HCT116 (cell line): ENCODE results near the gene SLC12A1. TPM values are rescaled to one million over a fixed set of nuclear protein-coding genes. Genes with fewer than 3 reads are reported as not detected.

Experiments
- ATAC-seq: fragments of 200-7000 bp; cut with Tn5 transposase; 2 replicates; pipeline ENCODE4 v1.9.1; 2020; ENCODE audit warnings: mild to moderate bottlenecking, moderate library complexity
- BruUV-seq: library from RNA; stranded (reverse); fragments of 400-500 nt; replicated peaks from 2 replicates; lab custom pipeline; 2021; lab: Mats Ljungman, UMichigan
- CTCF ChIA-PET: fragments of 300-600 bp; sonication (Branson Sonifier 250); formaldehyde crosslinking; loops from one replicate; lab custom pipeline; 2021; ENCODE audit warnings: antibody characterized with exemption; lab: Charles Lee
- POLR2A ChIA-PET: fragments of 300-600, 350-600 bp; sonication (Branson Sonifier 250); formaldehyde crosslinking; loops from one replicate; lab custom pipeline; 2021; ENCODE audit warnings: antibody characterized with exemption; lab: Charles Lee
- RAD21 ChIA-PET, 2 experiments: fragments of 300-600 bp; sonication (Branson Sonifier 250); formaldehyde crosslinking; loops; one replicate each; lab custom pipeline; 2023; ENCODE audit warnings: low total read pairs in 2 of 2; ENCODE audit not compliant: uncharacterized antibody in 2 of 2, unreplicated experiment in 2 of 2, low non-redundant PET in 1 of 2; lab: Charles Lee
- DNase-seq: peaks from one replicate; pipeline ENCODE4 v3.0.0-alpha.2; 2010; ENCODE audit warnings: low read depth, low spot score
- H2AFZ ChIP-seq: fragments of 200-600 bp; shearing (Covaris generic), sonication (generic); 2 replicates; pipeline ENCODE4 v1.6.1; 2017; ENCODE audit warnings: low read depth, mixed run types, mixed read lengths, antibody characterized with exemption, low read length; ENCODE audit not compliant: poor library complexity, severe bottlenecking
- H3K27ac ChIP-seq: 2 replicates; pipeline ENCODE4 v1.5.1; 2012; ENCODE audit warnings: low read depth, low read length
- H3K27me3 ChIP-seq: fragments of 200-600 bp; sonication (generic); 2 replicates; pipeline ENCODE4 v1.6.1; 2016; ENCODE audit warnings: mixed run types, low read length, mixed read lengths; ENCODE audit not compliant: insufficient read depth
- H3K36me3 ChIP-seq, 2 experiments: fragments of 200-500 bp in 1 of 2; fragments of 200-600 bp in 1 of 2; sonication (Bioruptor generic) in 1 of 2; sonication (generic) in 1 of 2; 2 replicates each; pipeline versions ENCODE4 v1.5.1 to v1.6.1; 2014 to 2016; ENCODE audit warnings: low read length in 2 of 2, inconsistent platforms in 1 of 2, mixed read lengths in 1 of 2, mixed run types in 1 of 2; ENCODE audit not compliant: insufficient read depth in 2 of 2, control insufficient read depth in 1 of 2
- H3K4me1 ChIP-seq, 2 experiments: fragments of 200-600 bp in 1 of 2; sonication (generic) in 1 of 2; 2 replicates each; pipeline versions ENCODE4 v1.5.1 to v1.6.1; 2012 to 2017; ENCODE audit warnings: low read length in 2 of 2, inconsistent platforms in 1 of 2, mild to moderate bottlenecking in 1 of 2, mixed read lengths in 1 of 2, mixed run types in 1 of 2, moderate library complexity in 1 of 2; ENCODE audit not compliant: insufficient read depth in 2 of 2, control insufficient read depth in 1 of 2
- H3K4me2 ChIP-seq: fragments of 200-600 bp; sonication (generic); 2 replicates; pipeline ENCODE4 v1.6.1; 2017; ENCODE audit warnings: mixed run types, low read length, mixed read lengths
- H3K4me3 ChIP-seq, 2 experiments: fragments of 200-600 bp in 1 of 2; sonication (generic) in 1 of 2; replicated peaks in 1 of 2; 2 replicates each; pipeline ENCODE4 v1.5.1; 2011 to 2016; ENCODE audit warnings: low read length in 2 of 2, control low read depth in 1 of 2, low read depth in 1 of 2, mild to moderate bottlenecking in 1 of 2, mixed read lengths in 1 of 2, mixed run types in 1 of 2
- H3K79me2 ChIP-seq: fragments of 200-600 bp; sonication (generic); 2 replicates; pipeline ENCODE4 v1.6.1; 2017; ENCODE audit warnings: mild to moderate bottlenecking, mixed run types, low read length, moderate library complexity, mixed read lengths; ENCODE audit not compliant: insufficient read depth
- H3K9ac ChIP-seq: fragments of 200-600 bp; sonication (generic); 2 replicates; pipeline ENCODE4 v1.6.1; 2016; ENCODE audit warnings: low read length, mixed read lengths
- H3K9me2 ChIP-seq: fragments of 200-600 bp; sonication (generic), shearing (Covaris generic); 2 replicates; pipeline ENCODE4 v1.6.1; 2017; ENCODE audit warnings: mixed run types, mild to moderate bottlenecking, moderate library complexity; ENCODE audit not compliant: insufficient read depth
- H3K9me3 ChIP-seq, 2 experiments: fragments of 200-500 bp in 1 of 2; fragments of 200-600 bp in 1 of 2; sonication (Bioruptor generic) in 1 of 2; sonication (generic) in 1 of 2; 2 replicates each; pipeline ENCODE4 v1.6.1; 2014 to 2017; ENCODE audit warnings: low read length in 2 of 2, mixed read lengths in 2 of 2, inconsistent platforms in 1 of 2, low read depth in 1 of 2, mild to moderate bottlenecking in 1 of 2, mixed run types in 1 of 2, moderate library complexity in 1 of 2; ENCODE audit not compliant: control insufficient read depth in 1 of 2, insufficient read depth in 1 of 2
- H4K20me1 ChIP-seq: fragments of 200-600 bp; sonication (generic), shearing (Covaris generic); 2 replicates; pipeline ENCODE4 v1.6.1; 2017; ENCODE audit warnings: mixed run types, mild to moderate bottlenecking, moderate library complexity; ENCODE audit not compliant: insufficient read depth
- EGR1 ChIP-seq: IDR thresholded peaks from 2 replicates; pipeline ENCODE4 v1.6.1; 2012; ENCODE audit warnings: low read depth
- ELF1 ChIP-seq: IDR thresholded peaks from 2 replicates; pipeline ENCODE4 v1.6.1; 2012; ENCODE audit warnings: low read depth, borderline replicate concordance
- POLR2A ChIP-seq: IDR thresholded peaks from 2 replicates; pipeline ENCODE4 v1.7.0; 2011; ENCODE audit warnings: borderline replicate concordance; ENCODE audit not compliant: insufficient read depth, insufficient read length; ENCODE audit errors: extremely low read depth
- POLR2AphosphoS5 ChIP-seq: IDR thresholded peaks from 2 replicates; pipeline ENCODE4 v1.6.1; 2011; ENCODE audit warnings: mild to moderate bottlenecking, low read depth, low read length, moderate library complexity
- REST ChIP-seq: IDR thresholded peaks from 2 replicates; pipeline ENCODE4 v1.6.1; 2012; ENCODE audit warnings: low read depth
- SP1 ChIP-seq: IDR thresholded peaks from 2 replicates; pipeline ENCODE4 v1.6.1; 2012; ENCODE audit warnings: low read depth
- YY1 ChIP-seq: IDR thresholded peaks from 2 replicates; pipeline ENCODE4 v1.6.1; 2011; ENCODE audit warnings: low read length, low read depth, moderate library complexity, mild to moderate bottlenecking; ENCODE audit not compliant: insufficient replicate concordance; ENCODE audit errors: extremely low read depth
- ZFX ChIP-seq: fragments of 450-650 bp; IDR thresholded peaks from 2 replicates; pipeline ENCODE4 v1.6.1; 2017
- ZNF274 ChIP-seq: fragments of 200-500 bp; sonication (Bioruptor generic); IDR thresholded peaks from 2 replicates; pipeline ENCODE4 v1.6.1; 2014; ENCODE audit warnings: mild to moderate bottlenecking, low read depth, low read length, inconsistent platforms
- intact Hi-C: fragments of 100-400 bp; cut with micrococcal nuclease; formaldehyde crosslinking; loops from 2 replicates; pipeline ENCODE4 v1.10.0; 2022
- total RNA-seq: library from RNA; stranded (reverse); gene quantifications from one replicate; pipeline ENCODE4 v1.2.1, GENCODE V29; 2021; ENCODE audit not compliant: unreplicated experiment

The SLC12A1 gene
- total RNA-seq, 1 experiment from 2014 or later = not detected

- Histone ChIP-seq H3K9me3 (no peaks in the 10 kb centered on the region), H3K4me3 (no peak overlapping the region), H3K27me3 (no peaks in the 10 kb centered on the region), H3K4me2 (no peak overlapping the region), H3K79me2 (no peaks in the 10 kb centered on the region), H3K9ac (no peak overlapping the region), H3K36me3 (no peaks in the 10 kb centered on the region), H3K27ac (no peak overlapping the region), H4K20me1 (no peaks in the 10 kb centered on the region), H3K4me1 (no peaks in the 10 kb centered on the region), H2AFZ (no peak overlapping the region), H3K9me2 (no peaks in the 10 kb centered on the region)
- ATAC-seq (no peak), DNase-seq (no peak)
- TF ChIP-seq POLR2A (no peak), YY1 (no peak), REST (no peak)
- no TSS peak for BruUV-seq
- intact Hi-C loops = no loop called here
- ChIA-PET CTCF (no interaction called here), RAD21 (no interaction called here), POLR2A (no interaction called here)
These were observed 29.1 kb upstream of the SLC12A1 start for GRCh38 chr15:48176957-48177356.

GRCh38 chr15:48177383-48177765 lies 28.7 kb upstream of the SLC12A1 start:
- RAD21 ChIA-PET = no interaction called here
- no TSS peak for BruUV-seq
- Histone ChIP-seq H3K9me2 (no peaks in the 10 kb centered on the region), H3K27ac (no peak overlapping the region), H3K4me3 (no peak overlapping the region), H3K9me3 (no peaks in the 10 kb centered on the region), H3K79me2 (no peaks in the 10 kb centered on the region), H3K27me3 (no peaks in the 10 kb centered on the region), H3K4me2 (no peak overlapping the region), H4K20me1 (no peaks in the 10 kb centered on the region), H2AFZ (no peak overlapping the region), H3K4me1 (no peaks in the 10 kb centered on the region), H3K36me3 (no peaks in the 10 kb centered on the region), H3K9ac (no peak overlapping the region)
- CTCF ChIA-PET = no interaction called here
- DNase-seq = no peak
- POLR2A ChIA-PET = no interaction called here
- TF ChIP-seq ZNF274 (no peak), SP1 (no peak), ELF1 (no peak), POLR2AphosphoS5 (no peak), REST (no peak), EGR1 (no peak), ZFX (no peak)
- intact Hi-C loops = no loop called here
- no peak for ATAC-seq
